WTC11 (cell line): ENCODE results near the gene OAS2. TPM values are rescaled to one million over a fixed set of nuclear protein-coding genes. Genes with fewer than 3 reads are reported as not detected.

Experiments
- ATAC-seq: fragments of 200-7000 bp; cut with Tn5 transposase; 2 replicates; pipeline ENCODE4 v1.10.0; 2021; ENCODE audit warnings: mild to moderate bottlenecking, moderate library complexity
- CTCF ChIA-PET: fragments of 300-600 bp; sonication (Branson Sonifier 250); formaldehyde crosslinking; loops from one replicate; lab custom pipeline; 2021; ENCODE audit warnings: antibody characterized with exemption; lab: Charles Lee
- POLR2A ChIA-PET: fragments of 350-600 bp; sonication (Branson Sonifier 250); formaldehyde crosslinking; loops from one replicate; lab custom pipeline; 2021; ENCODE audit warnings: antibody characterized with exemption; lab: Charles Lee
- DNase-seq: peaks from one replicate; pipeline ENCODE4 v3.0.0; 2021; ENCODE audit warnings: low spot score
- H3K27ac Mint-ChIP-seq: 2 replicates; pipeline ENCODE4 v1.8.0; 2021; ENCODE audit warnings: mixed read lengths
- H3K27me3 Mint-ChIP-seq: 2 replicates; pipeline ENCODE4 v1.8.0; 2021; ENCODE audit warnings: low read depth, mild to moderate bottlenecking, moderate library complexity, mixed read lengths
- H3K36me3 Mint-ChIP-seq: 2 replicates; pipeline ENCODE4 v1.8.0; 2021; ENCODE audit warnings: mixed read lengths
- H3K4me1 Mint-ChIP-seq: 2 replicates; pipeline ENCODE4 v1.8.0; 2022; ENCODE audit warnings: mixed read lengths
- H3K4me3 Mint-ChIP-seq: 2 replicates; pipeline ENCODE4 v1.8.0; 2021; ENCODE audit warnings: mild to moderate bottlenecking, moderate library complexity, mixed read lengths
- H3K9me3 Mint-ChIP-seq: 2 replicates; pipeline ENCODE4 v1.8.0; 2021; ENCODE audit warnings: mixed read lengths
- CREB1 ChIP-seq: sonication (generic); formaldehyde crosslinking; IDR thresholded peaks from 2 replicates; pipeline ENCODE4 v1.8.0; 2023; ENCODE audit warnings: mild to moderate bottlenecking, missing genetic modification reagents
- GRHL2 ChIP-seq: fragments of 250-450 bp; sonication (Bioruptor Pico); IDR thresholded peaks from 2 replicates; pipeline ENCODE4 v1.8.0; 2022; ENCODE audit warnings: mild to moderate bottlenecking, moderate library complexity; ENCODE audit not compliant: insufficient replicate concordance, severe bottlenecking
- NFE2L1 ChIP-seq: sonication (generic); formaldehyde crosslinking; IDR thresholded peaks from 2 replicates; pipeline ENCODE4 v1.8.1; 2023; ENCODE audit warnings: missing genetic modification reagents
- PRRX2 ChIP-seq: fragments of 250-450 bp; sonication (Bioruptor Pico); IDR thresholded peaks from 2 replicates; pipeline ENCODE4 v1.8.0; 2021; ENCODE audit warnings: mild to moderate bottlenecking
- STAT6 ChIP-seq: sonication (generic); formaldehyde crosslinking; conservative IDR thresholded peaks from 2 replicates; pipeline ENCODE4 v1.8.1; 2023; ENCODE audit warnings: mild to moderate bottlenecking, low read depth, missing genetic modification reagents, moderate library complexity
- ZMAT4 ChIP-seq: fragments of 250-450 bp; sonication (Bioruptor Pico); IDR thresholded peaks from 2 replicates; pipeline ENCODE4 v1.9.0; 2021; ENCODE audit warnings: mild to moderate bottlenecking
- ZNF121 ChIP-seq: sonication (generic); formaldehyde crosslinking; IDR thresholded peaks from 2 replicates; pipeline ENCODE4 v1.8.0; 2023; ENCODE audit warnings: missing genetic modification reagents
- ZNF263 ChIP-seq: sonication (generic); formaldehyde crosslinking; IDR thresholded peaks from 2 replicates; pipeline ENCODE4 v1.8.1; 2022; ENCODE audit warnings: low read depth, mild to moderate bottlenecking, moderate library complexity, missing genetic modification reagents
- total RNA-seq: library from RNA; stranded (reverse); gene quantifications from 3 replicates; pipeline ENCODE4 v1.2.3, GENCODE V29; 2021
- TF ChIP-seq, protein P1 (sequence below): sonication (generic); formaldehyde crosslinking; IDR thresholded peaks from 2 replicates; pipeline ENCODE4 v1.8.0; 2022; ENCODE audit warnings: missing genetic modification reagents
- TF ChIP-seq, protein P2 (sequence below): sonication (generic); formaldehyde crosslinking; IDR thresholded peaks from 2 replicates; pipeline ENCODE4 v1.8.0; 2023; ENCODE audit warnings: mild to moderate bottlenecking, missing genetic modification reagents
- TF ChIP-seq, protein P3 (sequence below): sonication (generic); formaldehyde crosslinking; IDR thresholded peaks from 2 replicates; pipeline ENCODE4 v1.8.1; 2022; ENCODE audit warnings: low read depth, mild to moderate bottlenecking, moderate library complexity, missing genetic modification reagents, borderline replicate concordance
- TF ChIP-seq, protein P4 (sequence below): sonication (generic); formaldehyde crosslinking; IDR thresholded peaks from 2 replicates; pipeline ENCODE4 v1.8.1; 2023; ENCODE audit warnings: mild to moderate bottlenecking, missing genetic modification reagents, borderline replicate concordance
- TF ChIP-seq, protein P5 (sequence below): sonication (generic); formaldehyde crosslinking; IDR thresholded peaks from 2 replicates; pipeline ENCODE4 v1.8.0; 2023; ENCODE audit warnings: missing genetic modification reagents

OAS2 gene
- total RNA-seq, 1 experiment from 2014 or later = 0.28 TPM

DNA sequence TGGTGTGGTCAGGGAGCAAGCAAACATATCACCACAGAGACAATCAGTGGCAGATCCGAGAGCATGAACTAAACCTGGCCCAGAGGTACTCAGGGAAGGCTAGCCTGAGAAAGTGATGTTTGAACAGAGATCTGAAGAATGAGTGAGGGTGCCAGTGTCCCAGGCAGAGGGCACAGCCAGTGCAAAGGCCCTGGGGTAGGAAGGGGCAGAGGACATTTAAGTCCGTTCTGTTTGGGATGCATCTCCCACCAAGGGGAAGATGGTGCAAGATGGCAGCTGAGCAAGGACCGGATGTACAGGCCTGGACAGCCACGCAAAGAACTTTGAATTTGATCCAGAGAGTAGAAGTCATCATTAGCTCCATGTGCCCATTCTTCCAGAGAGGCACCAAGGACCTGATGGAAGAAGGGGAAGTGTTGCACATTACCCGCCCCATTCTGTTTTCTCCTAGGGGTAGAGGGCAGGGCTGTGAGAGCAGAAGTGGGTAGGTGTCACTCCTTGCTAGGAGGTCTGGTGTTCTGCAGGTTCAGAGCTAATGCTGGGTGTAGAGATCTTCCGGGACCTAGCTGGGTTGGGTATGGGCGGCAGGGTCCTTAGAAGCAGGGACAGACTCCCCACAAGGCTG lies 82.1 kb downstream of the OAS2 start:
- H3K4me3 Mint-ChIP-seq = no peak overlapping the region

DNA sequence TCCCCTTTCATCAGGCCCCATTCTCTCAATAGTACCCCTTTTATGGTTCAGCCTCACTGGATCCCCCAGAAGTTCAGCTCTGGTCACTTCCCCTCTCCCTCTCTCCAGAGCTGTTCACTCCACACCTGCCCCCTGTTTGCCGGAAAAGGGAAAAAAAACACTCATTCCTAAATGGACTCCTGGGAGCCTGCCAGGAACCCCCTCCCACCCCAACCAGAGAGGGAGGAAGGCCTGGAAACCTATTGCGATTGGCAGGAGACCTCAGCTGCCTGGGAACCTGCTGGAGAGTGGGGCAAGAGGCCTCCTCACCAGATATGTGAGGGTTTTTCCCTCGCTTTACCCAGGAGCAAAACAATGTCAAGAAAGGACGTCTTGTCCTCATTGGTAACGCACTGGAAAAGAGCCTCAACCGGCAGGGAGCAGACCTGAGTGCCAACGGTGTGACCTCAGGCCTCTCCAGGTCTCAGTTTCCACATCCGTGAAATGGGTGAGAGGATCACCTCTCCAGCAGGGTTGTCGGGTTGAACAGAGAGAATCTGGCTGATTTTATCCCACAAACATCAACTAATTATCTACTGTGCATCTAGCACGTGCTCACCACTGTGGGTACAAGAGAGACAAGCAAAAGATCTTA lies 82.9 kb downstream of the OAS2 start:
- H3K36me3 Mint-ChIP-seq = no peaks in the 10 kb centered on the region
- H3K27ac Mint-ChIP-seq = no peak overlapping the region
- no peak overlapping the region for H3K4me3 Mint-ChIP-seq
- H3K9me3 Mint-ChIP-seq = no peaks in the 10 kb centered on the region
- H3K4me1 Mint-ChIP-seq = peaks cover 16% of the 10 kb centered on the region
- ChIA-PET CTCF (interaction anchor here (1.2 to 3.9 kb wide), 2 partner anchors 37 to 114 kb away, joined by 3 to 14 read pairs; no protein-coding TSS in a partner anchor), POLR2A (no interaction called here)
- TF ChIP-seq PRRX2 (CRISPR knock-in tag) = no peak
- no peak for TF ChIP-seq ZMAT4
- no peak for TF ChIP-seq ZNF263 (CRISPR knock-in tag)
- no peak for TF ChIP-seq STAT6 (CRISPR knock-in tag)
- TF ChIP-seq, protein P1, sequence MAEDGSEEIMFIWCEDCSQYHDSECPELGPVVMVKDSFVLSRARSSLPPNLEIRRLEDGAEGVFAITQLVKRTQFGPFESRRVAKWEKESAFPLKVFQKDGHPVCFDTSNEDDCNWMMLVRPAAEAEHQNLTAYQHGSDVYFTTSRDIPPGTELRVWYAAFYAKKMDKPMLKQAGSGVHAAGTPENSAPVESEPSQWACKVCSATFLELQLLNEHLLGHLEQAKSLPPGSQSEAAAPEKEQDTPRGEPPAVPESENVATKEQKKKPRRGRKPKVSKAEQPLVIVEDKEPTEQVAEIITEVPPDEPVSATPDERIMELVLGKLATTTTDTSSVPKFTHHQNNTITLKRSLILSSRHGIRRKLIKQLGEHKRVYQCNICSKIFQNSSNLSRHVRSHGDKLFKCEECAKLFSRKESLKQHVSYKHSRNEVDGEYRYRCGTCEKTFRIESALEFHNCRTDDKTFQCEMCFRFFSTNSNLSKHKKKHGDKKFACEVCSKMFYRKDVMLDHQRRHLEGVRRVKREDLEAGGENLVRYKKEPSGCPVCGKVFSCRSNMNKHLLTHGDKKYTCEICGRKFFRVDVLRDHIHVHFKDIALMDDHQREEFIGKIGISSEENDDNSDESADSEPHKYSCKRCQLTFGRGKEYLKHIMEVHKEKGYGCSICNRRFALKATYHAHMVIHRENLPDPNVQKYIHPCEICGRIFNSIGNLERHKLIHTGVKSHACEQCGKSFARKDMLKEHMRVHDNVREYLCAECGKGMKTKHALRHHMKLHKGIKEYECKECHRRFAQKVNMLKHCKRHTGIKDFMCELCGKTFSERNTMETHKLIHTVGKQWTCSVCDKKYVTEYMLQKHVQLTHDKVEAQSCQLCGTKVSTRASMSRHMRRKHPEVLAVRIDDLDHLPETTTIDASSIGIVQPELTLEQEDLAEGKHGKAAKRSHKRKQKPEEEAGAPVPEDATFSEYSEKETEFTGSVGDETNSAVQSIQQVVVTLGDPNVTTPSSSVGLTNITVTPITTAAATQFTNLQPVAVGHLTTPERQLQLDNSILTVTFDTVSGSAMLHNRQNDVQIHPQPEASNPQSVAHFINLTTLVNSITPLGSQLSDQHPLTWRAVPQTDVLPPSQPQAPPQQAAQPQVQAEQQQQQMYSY (CRISPR knock-in tag) = no peak
- TF ChIP-seq NFE2L1 (CRISPR knock-in tag) = no peak
- TF ChIP-seq, protein P2, sequence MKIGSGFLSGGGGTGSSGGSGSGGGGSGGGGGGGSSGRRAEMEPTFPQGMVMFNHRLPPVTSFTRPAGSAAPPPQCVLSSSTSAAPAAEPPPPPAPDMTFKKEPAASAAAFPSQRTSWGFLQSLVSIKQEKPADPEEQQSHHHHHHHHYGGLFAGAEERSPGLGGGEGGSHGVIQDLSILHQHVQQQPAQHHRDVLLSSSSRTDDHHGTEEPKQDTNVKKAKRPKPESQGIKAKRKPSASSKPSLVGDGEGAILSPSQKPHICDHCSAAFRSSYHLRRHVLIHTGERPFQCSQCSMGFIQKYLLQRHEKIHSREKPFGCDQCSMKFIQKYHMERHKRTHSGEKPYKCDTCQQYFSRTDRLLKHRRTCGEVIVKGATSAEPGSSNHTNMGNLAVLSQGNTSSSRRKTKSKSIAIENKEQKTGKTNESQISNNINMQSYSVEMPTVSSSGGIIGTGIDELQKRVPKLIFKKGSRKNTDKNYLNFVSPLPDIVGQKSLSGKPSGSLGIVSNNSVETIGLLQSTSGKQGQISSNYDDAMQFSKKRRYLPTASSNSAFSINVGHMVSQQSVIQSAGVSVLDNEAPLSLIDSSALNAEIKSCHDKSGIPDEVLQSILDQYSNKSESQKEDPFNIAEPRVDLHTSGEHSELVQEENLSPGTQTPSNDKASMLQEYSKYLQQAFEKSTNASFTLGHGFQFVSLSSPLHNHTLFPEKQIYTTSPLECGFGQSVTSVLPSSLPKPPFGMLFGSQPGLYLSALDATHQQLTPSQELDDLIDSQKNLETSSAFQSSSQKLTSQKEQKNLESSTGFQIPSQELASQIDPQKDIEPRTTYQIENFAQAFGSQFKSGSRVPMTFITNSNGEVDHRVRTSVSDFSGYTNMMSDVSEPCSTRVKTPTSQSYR = no peak
- ATAC-seq = no peak
- peaks cover 10% of the 10 kb centered on the region for H3K27me3 Mint-ChIP-seq
- DNase-seq = no peak

More for the DNA sequence above, 82.1 kb downstream of the OAS2 start:
- Mint-ChIP-seq H3K9me3 (no peaks in the 10 kb centered on the region), H3K36me3 (no peaks in the 10 kb centered on the region), H3K27ac (no peak overlapping the region)
- no peak for ATAC-seq
- TF ChIP-seq, protein P3, sequence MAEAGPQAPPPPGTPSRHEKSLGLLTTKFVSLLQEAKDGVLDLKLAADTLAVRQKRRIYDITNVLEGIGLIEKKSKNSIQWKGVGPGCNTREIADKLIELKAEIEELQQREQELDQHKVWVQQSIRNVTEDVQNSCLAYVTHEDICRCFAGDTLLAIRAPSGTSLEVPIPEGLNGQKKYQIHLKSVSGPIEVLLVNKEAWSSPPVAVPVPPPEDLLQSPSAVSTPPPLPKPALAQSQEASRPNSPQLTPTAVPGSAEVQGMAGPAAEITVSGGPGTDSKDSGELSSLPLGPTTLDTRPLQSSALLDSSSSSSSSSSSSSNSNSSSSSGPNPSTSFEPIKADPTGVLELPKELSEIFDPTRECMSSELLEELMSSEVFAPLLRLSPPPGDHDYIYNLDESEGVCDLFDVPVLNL (CRISPR knock-in tag) = no peak
- no peak for TF ChIP-seq CREB1 (CRISPR knock-in tag)
- no peak for TF ChIP-seq ZNF121 (CRISPR knock-in tag)
- no peak for TF ChIP-seq GRHL2 (CRISPR knock-in tag)
- TF ChIP-seq, protein P4, sequence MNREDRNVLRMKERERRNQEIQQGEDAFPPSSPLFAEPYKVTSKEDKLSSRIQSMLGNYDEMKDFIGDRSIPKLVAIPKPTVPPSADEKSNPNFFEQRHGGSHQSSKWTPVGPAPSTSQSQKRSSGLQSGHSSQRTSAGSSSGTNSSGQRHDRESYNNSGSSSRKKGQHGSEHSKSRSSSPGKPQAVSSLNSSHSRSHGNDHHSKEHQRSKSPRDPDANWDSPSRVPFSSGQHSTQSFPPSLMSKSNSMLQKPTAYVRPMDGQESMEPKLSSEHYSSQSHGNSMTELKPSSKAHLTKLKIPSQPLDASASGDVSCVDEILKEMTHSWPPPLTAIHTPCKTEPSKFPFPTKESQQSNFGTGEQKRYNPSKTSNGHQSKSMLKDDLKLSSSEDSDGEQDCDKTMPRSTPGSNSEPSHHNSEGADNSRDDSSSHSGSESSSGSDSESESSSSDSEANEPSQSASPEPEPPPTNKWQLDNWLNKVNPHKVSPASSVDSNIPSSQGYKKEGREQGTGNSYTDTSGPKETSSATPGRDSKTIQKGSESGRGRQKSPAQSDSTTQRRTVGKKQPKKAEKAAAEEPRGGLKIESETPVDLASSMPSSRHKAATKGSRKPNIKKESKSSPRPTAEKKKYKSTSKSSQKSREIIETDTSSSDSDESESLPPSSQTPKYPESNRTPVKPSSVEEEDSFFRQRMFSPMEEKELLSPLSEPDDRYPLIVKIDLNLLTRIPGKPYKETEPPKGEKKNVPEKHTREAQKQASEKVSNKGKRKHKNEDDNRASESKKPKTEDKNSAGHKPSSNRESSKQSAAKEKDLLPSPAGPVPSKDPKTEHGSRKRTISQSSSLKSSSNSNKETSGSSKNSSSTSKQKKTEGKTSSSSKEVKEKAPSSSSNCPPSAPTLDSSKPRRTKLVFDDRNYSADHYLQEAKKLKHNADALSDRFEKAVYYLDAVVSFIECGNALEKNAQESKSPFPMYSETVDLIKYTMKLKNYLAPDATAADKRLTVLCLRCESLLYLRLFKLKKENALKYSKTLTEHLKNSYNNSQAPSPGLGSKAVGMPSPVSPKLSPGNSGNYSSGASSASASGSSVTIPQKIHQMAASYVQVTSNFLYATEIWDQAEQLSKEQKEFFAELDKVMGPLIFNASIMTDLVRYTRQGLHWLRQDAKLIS (CRISPR knock-in tag) = no peak
- TF ChIP-seq, protein P5, sequence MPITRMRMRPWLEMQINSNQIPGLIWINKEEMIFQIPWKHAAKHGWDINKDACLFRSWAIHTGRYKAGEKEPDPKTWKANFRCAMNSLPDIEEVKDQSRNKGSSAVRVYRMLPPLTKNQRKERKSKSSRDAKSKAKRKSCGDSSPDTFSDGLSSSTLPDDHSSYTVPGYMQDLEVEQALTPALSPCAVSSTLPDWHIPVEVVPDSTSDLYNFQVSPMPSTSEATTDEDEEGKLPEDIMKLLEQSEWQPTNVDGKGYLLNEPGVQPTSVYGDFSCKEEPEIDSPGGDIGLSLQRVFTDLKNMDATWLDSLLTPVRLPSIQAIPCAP (CRISPR knock-in tag) = no peak
- TF ChIP-seq, all 79 proteins: peak for 0
- H3K27me3 Mint-ChIP-seq = peaks cover 17% of the 10 kb centered on the region
- DNase-seq = no peak
- CTCF ChIA-PET = interaction anchor here (1.2 to 3.9 kb wide), 2 partner anchors 38 to 115 kb away, joined by 3 to 14 read pairs; no protein-coding TSS in a partner anchor
- POLR2A ChIA-PET = no interaction called here
- H3K4me1 Mint-ChIP-seq = peaks cover 15% of the 10 kb centered on the region
